ENCODE results near the gene SERTM1. TPM values are rescaled to one million over a fixed set of nuclear protein-coding genes. Genes with fewer than 3 reads are reported as not detected.

SERTM1 gene
- total RNA-seq, 2 donors from 2014 or later: 0.11 TPM; not detected in 1

DNA sequence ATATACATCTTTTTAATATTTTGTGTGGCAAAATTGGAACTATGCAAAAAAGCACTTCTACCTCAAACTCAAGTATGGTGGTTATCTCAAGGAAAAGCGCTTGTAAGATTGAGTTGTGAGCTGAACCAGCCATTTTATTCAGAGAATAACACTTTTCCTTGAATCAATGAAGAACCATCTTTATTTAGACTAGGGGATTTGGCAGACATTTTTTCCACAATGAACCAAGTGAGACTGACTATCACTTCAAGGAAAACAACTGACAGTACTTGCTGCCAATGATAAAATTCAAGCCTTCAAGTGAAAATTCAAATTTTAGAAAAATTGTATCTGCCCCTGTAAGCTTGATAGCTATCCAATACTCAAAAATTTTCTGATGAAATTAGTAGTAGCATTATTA is 23.2 kb upstream of the SERTM1 start:
- H3K9ac ChIP-seq (ENCODE audit: low read depth in 2 of 2, low read length in 2 of 2): no peak overlapping the region
- TF ChIP-seq, protein P1, sequence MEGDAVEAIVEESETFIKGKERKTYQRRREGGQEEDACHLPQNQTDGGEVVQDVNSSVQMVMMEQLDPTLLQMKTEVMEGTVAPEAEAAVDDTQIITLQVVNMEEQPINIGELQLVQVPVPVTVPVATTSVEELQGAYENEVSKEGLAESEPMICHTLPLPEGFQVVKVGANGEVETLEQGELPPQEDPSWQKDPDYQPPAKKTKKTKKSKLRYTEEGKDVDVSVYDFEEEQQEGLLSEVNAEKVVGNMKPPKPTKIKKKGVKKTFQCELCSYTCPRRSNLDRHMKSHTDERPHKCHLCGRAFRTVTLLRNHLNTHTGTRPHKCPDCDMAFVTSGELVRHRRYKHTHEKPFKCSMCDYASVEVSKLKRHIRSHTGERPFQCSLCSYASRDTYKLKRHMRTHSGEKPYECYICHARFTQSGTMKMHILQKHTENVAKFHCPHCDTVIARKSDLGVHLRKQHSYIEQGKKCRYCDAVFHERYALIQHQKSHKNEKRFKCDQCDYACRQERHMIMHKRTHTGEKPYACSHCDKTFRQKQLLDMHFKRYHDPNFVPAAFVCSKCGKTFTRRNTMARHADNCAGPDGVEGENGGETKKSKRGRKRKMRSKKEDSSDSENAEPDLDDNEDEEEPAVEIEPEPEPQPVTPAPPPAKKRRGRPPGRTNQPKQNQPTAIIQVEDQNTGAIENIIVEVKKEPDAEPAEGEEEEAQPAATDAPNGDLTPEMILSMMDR (IDR thresholded peaks at IDR 0.05): no peak
- no peak overlapping the region for H3K4me3 ChIP-seq
- no peak overlapping the region for H3K27ac ChIP-seq
- no peaks in the 10 kb centered on the region for H3K9me3 ChIP-seq
- no peak for DNase-seq
- no peaks in the 10 kb centered on the region for H3K4me1 ChIP-seq
- no peaks in the 10 kb centered on the region for H3K36me3 ChIP-seq
- intact Hi-C loops (cut with DNase I): no loop called here
- no peaks in the 10 kb centered on the region for H3K27me3 ChIP-seq

GRCh38 chr13:36665630-36666029 is 8.2 kb upstream of the SERTM1 start:
- Histone ChIP-seq H3K27me3 (no peaks in the 10 kb centered on the region), H3K27ac (no peak overlapping the region), H3K36me3 (no peaks in the 10 kb centered on the region), H3K4me1 (no peaks in the 10 kb centered on the region), H3K4me3 (no peak overlapping the region), H3K9ac (ENCODE audit: low read depth in 2 of 2, low read length in 2 of 2) (no peak overlapping the region), H3K9me3 (no peaks in the 10 kb centered on the region)
- TF ChIP-seq, protein P1 (IDR thresholded peaks at IDR 0.05): no peak
- DNase-seq: no peak
- intact Hi-C loops (cut with DNase I): no loop called here

- H3K27ac ChIP-seq: no peak overlapping the region
- H3K9ac ChIP-seq (ENCODE audit: low read depth in 2 of 2, low read length in 2 of 2): no peak overlapping the region
- H3K9me3 ChIP-seq: no peaks in the 10 kb centered on the region
- H3K4me3 ChIP-seq: no peak overlapping the region
- intact Hi-C loops (cut with DNase I): no loop called here
- no peaks in the 10 kb centered on the region for H3K4me1 ChIP-seq
- no peaks in the 10 kb centered on the region for H3K36me3 ChIP-seq
- TF ChIP-seq, protein P1 (IDR thresholded peaks at IDR 0.05): no peak
- no peaks in the 10 kb centered on the region for H3K27me3 ChIP-seq
- no peak for DNase-seq
Measured at GRCh38 chr13:36666477-36667229, 7.2 kb upstream of the SERTM1 start.

DNA sequence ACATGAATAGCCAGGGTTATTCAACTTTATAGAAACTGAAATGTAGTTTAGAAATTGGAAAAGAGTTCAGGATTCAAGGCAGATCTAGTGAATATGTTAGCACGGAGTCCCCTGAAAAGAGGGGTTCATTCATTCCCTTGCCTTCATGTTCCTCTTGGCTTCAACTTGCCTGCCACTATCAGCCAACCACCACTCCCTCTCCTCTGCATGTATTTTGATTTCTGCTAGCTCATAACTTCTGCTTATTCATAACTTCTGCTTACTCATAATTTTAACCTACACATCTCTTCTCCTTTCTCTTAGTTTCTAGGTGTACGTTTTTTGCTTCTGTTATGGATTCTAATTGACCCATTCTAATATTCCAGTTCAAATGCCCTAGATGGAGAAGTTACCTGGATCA is 5.5 kb upstream of the SERTM1 start:
- intact Hi-C loops (cut with DNase I): no loop called here
- Histone ChIP-seq H3K27me3 (no peaks in the 10 kb centered on the region), H3K36me3 (no peaks in the 10 kb centered on the region), H3K9ac (ENCODE audit: low read depth in 2 of 2, low read length in 2 of 2) (no peak overlapping the region), H3K4me1 (no peaks in the 10 kb centered on the region), H3K9me3 (no peaks in the 10 kb centered on the region), H3K4me3 (no peak overlapping the region), H3K27ac (no peak overlapping the region)
- TF ChIP-seq, protein P1 (IDR thresholded peaks at IDR 0.05): no peak
- no peak for DNase-seq

GRCh38 chr13:36673352-36673751 is 468 bp upstream of the SERTM1 start:
- intact Hi-C loops (cut with DNase I): no loop called here
- Histone ChIP-seq H3K27me3 (peaks cover 17% of the 10 kb centered on the region), H3K9me3 (no peaks in the 10 kb centered on the region), H3K4me3 (no peak overlapping the region), H3K27ac (no peak overlapping the region), H3K4me1 (no peaks in the 10 kb centered on the region), H3K36me3 (no peaks in the 10 kb centered on the region), H3K9ac (ENCODE audit: low read depth in 2 of 2, low read length in 2 of 2) (no peak overlapping the region)
- TF ChIP-seq, protein P1 (IDR thresholded peaks at IDR 0.05): no peak
- no peak for DNase-seq
